HAP-1 (cell line): ENCODE data around the gene ANXA1.
A peak's percentile ranks its signal among the peaks of the same experiment; 100 is the strongest.

Experiments used
- DNase-seq, 2 experiments: peaks; one replicate each; pipeline ENCODE4 v3.0.0-alpha.2; 2016 to 2020; ENCODE audit warnings: low spot score in 2 of 2
- H3K27me3 ChIP-seq: fragments of 250-450 bp; sonication (Bioruptor Pico); 2 replicates; pipeline ENCODE4 v1.5.1; 2020; ENCODE audit warnings: low read depth, mild to moderate bottlenecking, moderate library complexity
- H3K36me3 ChIP-seq: fragments of 250-450 bp; sonication (Bioruptor Pico); replicated peaks from 2 replicates; pipeline ENCODE4 v1.5.1; 2020; ENCODE audit warnings: mild to moderate bottlenecking
- H3K4me1 ChIP-seq: fragments of 250-450 bp; sonication (Bioruptor Pico); 2 replicates; pipeline ENCODE4 v1.5.1; 2020; ENCODE audit warnings: mild to moderate bottlenecking
- H3K4me3 ChIP-seq: fragments of 250-450 bp; sonication (Bioruptor Pico); 2 replicates; pipeline ENCODE4 v1.5.1; 2020; ENCODE audit warnings: mild to moderate bottlenecking, moderate library complexity
- H3K9me3 ChIP-seq: fragments of 250-450 bp; sonication (Bioruptor Pico); 2 replicates; pipeline ENCODE4 v1.5.1; 2020; ENCODE audit warnings: mild to moderate bottlenecking, moderate library complexity
- in situ Hi-C: fragments of 300-500 bp; cut with MboI; formaldehyde crosslinking; loops from 3 replicates; pipeline ENCODE4 v1.14.3; 2020; ENCODE audit warnings: low sequenced_read_pairs, inconsistent platforms, mixed read lengths

Gene ANXA1

DNA sequence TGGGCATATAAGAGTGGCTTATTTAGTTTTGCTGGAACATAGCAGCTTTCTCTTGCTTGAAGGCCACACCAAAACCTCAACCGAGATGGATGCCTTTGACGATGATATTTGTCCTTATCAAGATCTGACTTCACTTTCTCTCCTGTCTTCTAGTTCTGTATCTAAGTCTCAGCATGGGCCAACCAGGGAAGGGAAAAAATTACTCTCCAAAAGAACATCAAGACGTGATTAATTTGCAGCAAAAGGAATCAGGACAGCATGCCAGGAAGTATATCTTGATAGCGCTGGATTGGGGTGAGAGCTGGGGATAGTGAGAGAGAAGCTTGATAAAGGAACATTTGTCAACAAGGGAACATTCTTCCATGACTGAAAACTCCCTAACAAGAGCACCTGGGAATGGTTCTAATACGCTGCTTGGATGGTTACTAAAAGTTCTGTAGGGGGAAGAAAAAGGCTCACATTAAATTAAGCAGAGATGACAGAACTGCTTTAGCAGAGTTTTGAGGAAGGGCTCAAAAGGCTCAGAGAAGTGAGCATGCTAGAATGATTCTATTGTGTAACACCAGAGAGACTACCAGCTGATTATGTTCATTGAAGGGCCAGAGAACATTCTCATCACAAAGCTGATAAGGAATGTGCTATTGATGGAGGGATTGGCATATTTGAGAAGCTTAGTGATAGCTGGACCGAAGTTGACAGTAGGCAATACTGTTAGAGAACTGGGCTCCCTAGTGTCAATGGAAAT, 21.6 kb upstream of the ANXA1 start:
- Histone ChIP-seq H3K9me3 (no peaks in the 10 kb centered on the region), H3K27me3 (no peaks in the 10 kb centered on the region), H3K36me3 (no peaks in the 10 kb centered on the region), H3K4me3 (no peak overlapping the region), H3K4me1 (peaks cover 27% of the 10 kb centered on the region)
- DNase-seq = no peak
- in situ Hi-C loops = no loop called here

- H3K9me3 ChIP-seq = no peaks in the 10 kb centered on the region
- H3K4me3 ChIP-seq = no peak overlapping the region
- H3K4me1 ChIP-seq = peaks cover 27% of the 10 kb centered on the region
- DNase-seq = no peak
- no peaks in the 10 kb centered on the region for H3K27me3 ChIP-seq
- H3K36me3 ChIP-seq = no peaks in the 10 kb centered on the region
- in situ Hi-C loops = no loop called here
Measured at GRCh38 chr9:73131461-73131860, 20.2 kb upstream of the ANXA1 start.

GRCh38 chr9:73132034-73132776, 19.5 kb upstream of the ANXA1 start:
- H3K4me3 ChIP-seq = peak overlapping the region; percentile 24
- DNase-seq = peak; percentile 72 to 77
- in situ Hi-C loops = no loop called here
- H3K36me3 ChIP-seq = no peaks in the 10 kb centered on the region
- no peaks in the 10 kb centered on the region for H3K9me3 ChIP-seq
- H3K27me3 ChIP-seq = no peaks in the 10 kb centered on the region
- peaks cover 27% of the 10 kb centered on the region for H3K4me1 ChIP-seq

GRCh38 chr9:73133022-73133651, 18.5 kb upstream of the ANXA1 start:
- no peak for DNase-seq
- Histone ChIP-seq H3K36me3 (no peaks in the 10 kb centered on the region), H3K9me3 (no peaks in the 10 kb centered on the region), H3K4me1 (peaks cover 27% of the 10 kb centered on the region), H3K27me3 (no peaks in the 10 kb centered on the region), H3K4me3 (no peak overlapping the region)
- in situ Hi-C loops = no loop called here

DNA sequence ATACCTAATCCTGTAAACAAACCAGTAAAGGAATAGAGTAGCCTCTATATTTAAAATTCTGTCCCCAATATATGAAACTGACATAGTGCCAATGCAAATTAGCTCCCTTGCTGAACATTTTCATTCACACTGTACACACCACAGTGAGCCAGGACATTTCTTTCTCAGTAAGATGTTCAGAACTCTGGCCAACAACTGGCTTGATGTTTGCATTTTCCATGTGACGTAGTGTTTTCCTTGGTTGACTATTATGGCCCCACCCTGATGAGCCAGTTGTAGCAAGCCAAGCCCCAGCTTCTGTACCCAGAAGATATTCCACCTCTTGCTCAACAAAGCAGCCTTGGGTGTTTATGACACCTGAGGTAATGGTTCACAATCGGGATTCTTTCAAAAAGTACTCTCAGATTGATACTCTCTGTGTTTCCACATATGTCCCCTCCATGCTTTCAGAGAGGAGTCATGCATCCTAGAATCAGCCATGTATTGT, 17.7 kb upstream of the ANXA1 start:
- DNase-seq = no peak
- in situ Hi-C loops = no loop called here
- Histone ChIP-seq H3K9me3 (no peaks in the 10 kb centered on the region), H3K4me1 (peaks cover 27% of the 10 kb centered on the region), H3K27me3 (no peaks in the 10 kb centered on the region), H3K36me3 (no peaks in the 10 kb centered on the region), H3K4me3 (no peak overlapping the region)

- no peak for DNase-seq
- Histone ChIP-seq H3K9me3 (no peaks in the 10 kb centered on the region), H3K4me3 (no peak overlapping the region), H3K36me3 (no peaks in the 10 kb centered on the region), H3K27me3 (no peaks in the 10 kb centered on the region), H3K4me1 (peaks cover 27% of the 10 kb centered on the region)
- in situ Hi-C loops = no loop called here
Measured at GRCh38 chr9:73135394-73135793, 16.3 kb upstream of the ANXA1 start.

DNA sequence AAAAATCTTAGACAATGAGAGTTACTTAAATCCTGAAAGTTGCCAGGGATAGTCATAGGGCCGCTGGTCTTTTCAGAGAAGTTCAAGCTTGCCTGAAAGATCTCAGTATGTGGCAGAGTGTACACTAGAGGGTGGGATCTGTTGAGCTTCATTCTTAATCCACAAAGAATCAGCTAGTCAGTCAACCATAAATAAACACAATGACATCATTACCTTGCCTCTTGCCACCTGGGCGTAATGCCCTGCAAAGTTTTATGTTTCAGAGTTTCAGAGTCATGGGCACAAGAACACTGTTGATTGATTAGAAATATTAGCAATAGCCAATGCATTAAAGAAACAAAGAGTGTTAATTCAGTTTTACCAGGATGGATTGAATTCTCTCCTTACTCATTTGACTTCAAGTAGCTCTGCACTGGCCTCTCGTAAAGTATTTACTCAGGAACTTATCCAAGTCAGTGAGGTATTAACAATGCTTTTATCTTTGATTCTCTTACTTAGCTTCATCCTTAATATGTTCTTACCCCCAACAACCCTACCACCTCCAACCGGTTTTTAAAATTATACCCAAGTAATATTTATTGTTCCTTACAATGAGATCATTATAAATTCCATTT, 14.3 kb upstream of the ANXA1 start:
- Histone ChIP-seq H3K9me3 (no peaks in the 10 kb centered on the region), H3K4me3 (no peak overlapping the region), H3K36me3 (no peaks in the 10 kb centered on the region), H3K27me3 (no peaks in the 10 kb centered on the region), H3K4me1 (peaks cover 21% of the 10 kb centered on the region)
- in situ Hi-C loops = no loop called here
- no peak for DNase-seq

- in situ Hi-C loops = no loop called here
- H3K4me1 ChIP-seq = peaks cover 17% of the 10 kb centered on the region
- no peak overlapping the region for H3K4me3 ChIP-seq
- no peaks in the 10 kb centered on the region for H3K36me3 ChIP-seq
- no peaks in the 10 kb centered on the region for H3K27me3 ChIP-seq
- DNase-seq = no peak
- no peaks in the 10 kb centered on the region for H3K9me3 ChIP-seq
Measured at GRCh38 chr9:73137914-73138313, 13.8 kb upstream of the ANXA1 start.

GRCh38 chr9:73138516-73138915, 13.1 kb upstream of the ANXA1 start:
- H3K9me3 ChIP-seq = no peaks in the 10 kb centered on the region
- no peak overlapping the region for H3K4me3 ChIP-seq
- DNase-seq = no peak
- H3K36me3 ChIP-seq = no peaks in the 10 kb centered on the region
- in situ Hi-C loops = no loop called here
- no peaks in the 10 kb centered on the region for H3K27me3 ChIP-seq
- peaks cover 18% of the 10 kb centered on the region for H3K4me1 ChIP-seq

GRCh38 chr9:73141282-73141681, 10.4 kb upstream of the ANXA1 start:
- peaks cover 18% of the 10 kb centered on the region for H3K4me1 ChIP-seq
- H3K4me3 ChIP-seq = no peak overlapping the region
- H3K27me3 ChIP-seq = no peaks in the 10 kb centered on the region
- H3K36me3 ChIP-seq = no peaks in the 10 kb centered on the region
- no peaks in the 10 kb centered on the region for H3K9me3 ChIP-seq
- DNase-seq = no peak
- in situ Hi-C loops = no loop called here

GRCh38 chr9:73143711-73144328, 7.8 kb upstream of the ANXA1 start:
- Histone ChIP-seq H3K4me1 (peaks cover 19% of the 10 kb centered on the region), H3K4me3 (no peak overlapping the region), H3K36me3 (no peaks in the 10 kb centered on the region), H3K27me3 (no peaks in the 10 kb centered on the region), H3K9me3 (no peaks in the 10 kb centered on the region)
- DNase-seq = no peak
- in situ Hi-C loops = no loop called here

DNA sequence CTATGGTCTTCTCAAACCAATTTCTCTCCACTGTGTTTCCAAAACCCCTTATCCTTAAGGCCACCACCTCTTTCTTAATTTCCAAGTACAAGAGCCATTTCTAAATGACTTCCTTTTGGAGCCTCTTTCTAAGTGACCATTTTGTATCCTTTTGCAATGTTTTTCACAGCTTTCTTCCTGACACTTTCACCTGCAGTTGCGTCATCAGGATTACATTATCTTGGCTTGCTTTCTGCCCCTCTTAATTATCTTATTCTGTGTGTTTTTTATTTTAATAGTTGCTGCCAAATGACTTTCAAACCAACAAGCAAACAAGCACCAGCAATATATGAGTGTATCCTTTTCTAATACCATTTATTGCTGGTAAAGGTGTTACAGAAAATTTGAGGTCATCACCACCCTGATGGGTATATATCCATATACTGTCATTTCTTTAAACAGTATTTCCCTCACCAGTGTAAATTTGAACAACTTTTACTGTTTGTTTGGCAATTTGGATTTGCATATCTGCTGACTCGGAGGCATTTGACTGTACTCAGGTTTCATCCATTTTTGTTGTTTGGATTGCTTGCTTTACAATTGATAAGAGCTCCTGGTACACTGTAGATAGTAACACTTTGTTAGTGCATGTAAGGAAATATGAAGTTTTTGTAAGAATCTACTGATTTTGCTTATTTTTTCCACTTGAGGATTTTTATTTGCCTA, 5.4 kb upstream of the ANXA1 start:
- no peak for DNase-seq
- H3K4me1 ChIP-seq = peaks cover 35% of the 10 kb centered on the region
- no peaks in the 10 kb centered on the region for H3K9me3 ChIP-seq
- in situ Hi-C loops = no loop called here
- no peaks in the 10 kb centered on the region for H3K27me3 ChIP-seq
- H3K4me3 ChIP-seq = no peak overlapping the region
- H3K36me3 ChIP-seq = no peaks in the 10 kb centered on the region

DNA sequence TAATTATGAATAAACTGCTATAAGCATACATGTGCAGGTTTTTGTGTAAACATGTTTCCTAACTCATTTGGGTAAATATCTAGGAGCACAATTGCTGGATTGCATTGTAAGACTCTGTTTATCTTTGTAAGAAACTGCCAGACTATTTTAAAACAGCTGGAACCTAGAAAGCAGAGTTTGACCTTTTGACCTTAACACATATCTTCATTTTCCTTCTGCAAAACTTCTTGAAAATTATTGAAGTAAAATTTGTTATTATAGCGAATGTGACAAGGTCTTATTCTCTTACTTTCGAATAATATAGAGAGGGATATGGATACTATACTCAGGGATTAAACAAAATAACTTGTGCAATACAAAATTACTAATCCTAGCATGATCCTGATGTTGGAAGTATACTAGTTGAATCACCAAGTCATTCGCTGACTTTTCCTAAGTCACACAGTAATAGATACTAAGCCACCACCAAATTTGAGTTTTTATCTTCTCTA, 3.2 kb upstream of the ANXA1 start:
- no peak overlapping the region for H3K4me3 ChIP-seq
- H3K36me3 ChIP-seq = no peaks in the 10 kb centered on the region
- H3K9me3 ChIP-seq = no peaks in the 10 kb centered on the region
- DNase-seq = no peak
- in situ Hi-C loops = no loop called here
- peaks cover 46% of the 10 kb centered on the region for H3K4me1 ChIP-seq
- no peaks in the 10 kb centered on the region for H3K27me3 ChIP-seq
